Suprapubic skin (tissue), 4 donors: ENCODE data around the gene SPPL3.

Source experiments
- CTCF ChIP-seq, 2 donors: fragments of 200-600 bp in 1 of 2; fragments of 450-650 bp in 1 of 2; sonication (generic) in 1 of 2; IDR thresholded peaks; one replicate each; pipeline ENCODE4 v1.5.1; 2016 to 2019; ENCODE audit warnings: antibody characterized with exemption in 2 of 2, mild to moderate bottlenecking in 1 of 2, moderate library complexity in 1 of 2
- EP300 ChIP-seq: sonication (generic); formaldehyde crosslinking; IDR thresholded peaks from one replicate; pipeline ENCODE4 v1.6.1; 2017; ENCODE audit warnings: antibody characterized with exemption
- POLR2A ChIP-seq, 2 donors: fragments of 450-650 bp; IDR thresholded peaks; one replicate each; pipeline ENCODE4 v1.6.1; 2017; ENCODE audit warnings: antibody characterized with exemption in 2 of 2, mild to moderate bottlenecking in 2 of 2, moderate library complexity in 2 of 2
- POLR2AphosphoS5 ChIP-seq, 3 donors: sonication (generic); formaldehyde crosslinking; IDR thresholded peaks; one replicate each; pipeline ENCODE4 v1.6.1; 2017; ENCODE audit warnings: antibody characterized with exemption in 3 of 3

- TF ChIP-seq CTCF (IDR thresholded peaks at IDR 0.05): no peak
- TF ChIP-seq POLR2A (IDR thresholded peaks at IDR 0.05): no peak
- TF ChIP-seq POLR2AphosphoS5 (IDR thresholded peaks at IDR 0.05): no peak
- no peak for TF ChIP-seq EP300
Measured at GRCh38 chr12:120774169-120774916, 129.8 kb downstream of the SPPL3 start.
